ENCODE data around the gene CDK5RAP3. TPM values are rescaled to one million over a fixed set of nuclear protein-coding genes. Genes with fewer than 3 reads are reported as not detected.

CDK5RAP3 gene
- total RNA-seq, 2 experiments from 2014 or later: 170 to 183 TPM

DNA sequence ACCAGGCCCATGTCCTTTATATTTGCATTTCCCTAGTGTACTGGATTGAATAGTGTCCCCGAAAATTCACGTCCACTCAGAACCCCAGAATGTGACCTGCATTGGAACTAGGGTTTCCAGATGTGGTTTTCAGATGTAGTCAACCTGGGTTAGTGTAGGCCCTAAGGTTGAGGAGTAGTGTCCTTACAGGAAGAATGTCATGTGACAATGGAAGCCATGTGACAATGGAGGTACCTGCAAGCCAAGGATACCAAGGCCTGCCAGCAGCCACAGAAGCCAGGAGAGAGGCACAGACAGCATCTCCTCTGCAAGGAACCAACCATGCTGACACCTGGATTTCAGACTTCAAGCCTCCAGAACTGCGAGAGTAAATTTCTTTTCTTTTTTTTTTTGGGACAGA lies 8.0 kb upstream of the CDK5RAP3 start:
- Mint-ChIP-seq H3K9me3 (no peaks in the 10 kb centered on the region), H3K4me3 (no peak overlapping the region), H3K4me1 (ENCODE audit: low read depth) (no peaks in the 10 kb centered on the region), H3K27ac (no peak overlapping the region), H3K36me3 (no peaks in the 10 kb centered on the region), H3K27me3 (no peaks in the 10 kb centered on the region)
- POLR2A ChIA-PET: no interaction called here
- CTCF ChIA-PET: no interaction called here
- intact Hi-C loops (cut with micrococcal nuclease): no loop called here
- DNase-seq: no peak

DNA sequence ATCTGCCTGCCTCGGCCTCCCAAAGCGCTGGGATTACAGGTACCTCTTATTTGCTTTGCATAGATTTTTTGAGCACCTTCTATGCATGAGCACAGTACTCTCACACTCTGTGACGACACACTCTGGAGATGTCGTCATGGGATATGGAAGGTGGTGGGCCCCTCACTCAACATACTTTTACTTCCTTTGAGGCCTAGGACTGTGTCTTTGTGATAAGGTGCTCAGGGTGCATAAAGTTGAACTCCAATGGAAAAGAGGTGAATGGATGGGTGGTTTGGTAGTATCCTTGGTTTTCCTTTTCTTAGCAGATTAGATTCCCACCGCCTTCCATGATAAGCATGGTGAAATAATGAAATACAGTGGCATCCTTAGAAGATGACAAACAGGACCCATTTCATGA lies 6.1 kb upstream of the CDK5RAP3 start:
- ChIA-PET CTCF (interaction anchor here (11.9 kb wide), 1 partner anchor 16 kb away, joined by 290 read pairs; the partner anchor contains the start of genes PNPO and PRR15L), POLR2A (no interaction called here)
- Mint-ChIP-seq H3K36me3 (no peaks in the 10 kb centered on the region), H3K27ac (no peak overlapping the region), H3K9me3 (no peaks in the 10 kb centered on the region), H3K4me1 (ENCODE audit: low read depth) (peaks cover 2% of the 10 kb centered on the region), H3K27me3 (no peaks in the 10 kb centered on the region), H3K4me3 (no peak overlapping the region)
- no peak for DNase-seq
- intact Hi-C loops (cut with micrococcal nuclease): no loop called here

DNA sequence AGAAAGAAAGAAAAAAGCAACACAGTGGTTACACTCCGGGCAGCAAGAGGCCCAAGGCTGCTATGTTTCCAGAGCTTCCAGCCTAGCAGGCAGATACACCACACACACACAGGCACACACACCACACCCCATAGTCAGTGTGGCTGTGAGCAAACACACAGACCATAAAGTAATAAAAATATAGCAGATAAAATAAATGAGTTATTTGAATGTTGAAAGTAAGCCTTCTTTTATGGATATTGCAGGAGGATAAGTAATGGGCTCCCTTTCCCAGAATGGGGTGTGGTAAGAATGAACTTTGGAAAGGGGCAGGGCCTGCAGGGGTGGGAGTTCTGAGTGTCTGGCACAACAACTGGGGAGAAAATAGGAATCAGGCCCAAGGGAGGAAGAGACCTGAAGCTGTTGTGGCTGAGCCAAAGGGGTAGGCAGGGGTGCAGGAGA lies 4.8 kb upstream of the CDK5RAP3 start:
- intact Hi-C loops (cut with micrococcal nuclease): no loop called here
- no peak for DNase-seq
- ChIA-PET POLR2A (no interaction called here), CTCF (interaction anchor here (0.6 to 11.9 kb wide), 2 partner anchors 17 to 135 kb away, joined by 3 to 290 read pairs; partner anchors contain the start of genes LRRC46, MRPL10, PNPO and PRR15L)
- Mint-ChIP-seq H3K9me3 (no peaks in the 10 kb centered on the region), H3K27ac (no peak overlapping the region), H3K36me3 (no peaks in the 10 kb centered on the region), H3K4me3 (no peak overlapping the region), H3K27me3 (no peaks in the 10 kb centered on the region), H3K4me1 (ENCODE audit: low read depth) (peaks cover 9% of the 10 kb centered on the region)

DNA sequence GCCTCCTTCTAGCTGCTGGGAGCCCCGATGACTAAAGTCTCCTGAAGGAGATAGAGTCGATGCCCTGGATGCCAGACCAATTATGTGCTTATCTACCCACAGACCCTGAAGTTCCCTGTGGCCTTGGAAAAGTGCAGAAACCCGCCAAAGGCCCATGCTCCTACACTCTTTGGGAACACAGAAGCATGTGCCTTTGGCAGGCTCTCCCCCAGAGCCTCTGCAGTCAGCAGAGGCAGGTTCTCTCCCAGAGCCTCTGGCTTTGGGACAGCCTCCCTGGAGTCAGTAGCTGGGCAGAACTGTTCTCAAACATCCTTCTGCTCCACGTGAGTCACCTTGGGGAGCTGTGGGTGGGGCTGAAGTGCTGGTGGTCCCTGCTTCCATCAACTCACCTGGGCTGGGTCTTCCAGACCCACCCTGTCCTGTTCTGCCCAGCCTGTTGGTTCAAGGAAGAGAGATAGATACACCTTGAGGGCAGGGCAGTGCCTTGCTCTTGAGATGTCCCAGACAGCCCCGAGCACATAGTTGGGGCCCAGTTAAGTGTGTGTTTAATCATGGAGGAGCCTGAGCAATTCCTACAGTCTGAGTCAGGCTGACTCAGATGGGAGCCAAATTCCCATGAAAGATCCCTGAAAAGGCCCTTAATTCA lies 3.2 kb upstream of the CDK5RAP3 start:
- no peaks in the 10 kb centered on the region for H3K27me3 Mint-ChIP-seq
- intact Hi-C loops (cut with micrococcal nuclease): no loop called here
- H3K36me3 Mint-ChIP-seq: no peaks in the 10 kb centered on the region
- no peaks in the 10 kb centered on the region for H3K9me3 Mint-ChIP-seq
- no peak overlapping the region for H3K4me3 Mint-ChIP-seq
- H3K4me1 Mint-ChIP-seq (ENCODE audit: low read depth): peaks cover 18% of the 10 kb centered on the region
- ChIA-PET POLR2A (interaction anchor here (1.3 kb wide), 1 partner anchor 79 kb away, joined by 3 read pairs; no protein-coding TSS in a partner anchor), CTCF (interaction anchor here (1.2 to 11.9 kb wide), 2 partner anchors 18 to 32 kb away, joined by 3 to 290 read pairs; partner anchors contain the start of genes PNPO and PRR15L)
- no peak overlapping the region for H3K27ac Mint-ChIP-seq
- no peak for DNase-seq

DNA sequence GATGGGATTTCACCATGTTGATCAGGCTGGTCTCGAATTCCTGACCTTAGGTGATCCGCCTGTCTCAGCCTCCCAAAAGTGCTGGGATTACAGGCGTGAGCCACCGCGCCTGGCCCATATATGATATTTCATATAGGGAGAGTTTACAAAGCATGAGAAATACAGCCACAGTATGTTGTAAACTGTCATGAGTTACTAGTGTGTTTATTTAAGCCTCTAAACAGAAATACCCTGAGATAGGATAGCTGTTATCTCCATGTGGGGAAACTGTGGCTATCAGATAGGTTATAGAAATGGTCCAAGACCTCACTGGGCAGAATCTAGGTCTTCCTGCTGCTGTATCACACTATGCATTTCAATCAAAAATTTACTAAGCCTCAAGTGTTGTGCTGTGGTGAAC lies 2.1 kb upstream of the CDK5RAP3 start:
- no peak for DNase-seq
- no peaks in the 10 kb centered on the region for H3K9me3 Mint-ChIP-seq
- H3K27ac Mint-ChIP-seq: no peak overlapping the region
- peaks cover 1% of the 10 kb centered on the region for H3K36me3 Mint-ChIP-seq
- no peak overlapping the region for H3K4me3 Mint-ChIP-seq
- H3K27me3 Mint-ChIP-seq: no peaks in the 10 kb centered on the region
- H3K4me1 Mint-ChIP-seq (ENCODE audit: low read depth): peaks cover 22% of the 10 kb centered on the region
- intact Hi-C loops (cut with micrococcal nuclease): no loop called here
- CTCF ChIA-PET: interaction anchor here (0.6 to 11.9 kb wide), 6 partner anchors 10 to 79 kb away, joined by 3 to 290 read pairs (median 4); partner anchors contain the start of genes PNPO and PRR15L
- POLR2A ChIA-PET: interaction anchor here (1.3 kb wide), 1 partner anchor 78 kb away, joined by 3 read pairs; no protein-coding TSS in a partner anchor

DNA sequence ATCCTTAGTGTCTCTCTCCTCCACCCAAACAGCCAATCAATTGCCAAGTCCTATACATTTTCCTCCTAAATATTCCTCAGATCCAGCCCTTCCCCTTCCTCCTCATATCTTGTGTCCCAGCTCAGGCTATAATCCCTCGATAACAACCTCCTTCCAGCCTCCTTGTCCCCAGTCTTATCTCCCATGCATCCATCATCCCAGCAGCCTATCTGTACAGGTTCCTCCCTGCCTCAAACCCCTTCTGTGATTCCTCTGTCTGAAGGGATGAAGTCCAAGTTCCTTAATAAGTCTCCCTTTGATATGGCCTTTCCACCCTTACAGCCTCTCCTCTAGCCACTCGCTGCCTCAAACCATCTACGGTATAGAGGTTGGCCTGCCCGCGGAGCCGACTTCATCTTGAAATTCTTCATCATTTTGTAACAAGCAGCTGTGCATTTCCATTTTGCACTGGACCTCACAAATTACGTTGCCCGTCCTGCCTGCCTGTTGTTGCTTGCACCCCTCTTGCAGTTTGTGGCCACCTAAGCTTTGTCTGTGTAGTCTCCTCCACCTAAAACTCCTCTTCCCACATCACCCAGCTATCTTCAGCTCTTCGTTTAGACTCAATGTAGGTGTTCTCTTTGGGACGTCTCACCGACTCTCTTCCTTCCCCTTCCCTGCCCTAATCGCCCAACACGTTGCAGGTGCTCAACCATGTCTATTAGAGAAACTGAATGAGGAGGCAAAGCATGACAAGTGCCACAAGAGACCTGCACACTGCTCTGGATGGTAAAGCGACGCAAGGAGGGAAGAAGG lies 786 bp upstream of the CDK5RAP3 start:
- Mint-ChIP-seq H3K4me3 (peak overlapping the region; percentile 88), H3K4me1 (ENCODE audit: low read depth) (peaks cover 22% of the 10 kb centered on the region), H3K27ac (peak overlapping the region; percentile 24), H3K27me3 (no peaks in the 10 kb centered on the region), H3K36me3 (peaks cover 7% of the 10 kb centered on the region), H3K9me3 (no peaks in the 10 kb centered on the region)
- intact Hi-C loops (cut with micrococcal nuclease): loop anchor here (1.0 to 2.0 kb wide), 6 partner anchors 23 to 321 kb away; partner anchors contain the start of genes KPNB1, NFE2L1 and PNPO
- ChIA-PET POLR2A (interaction anchor here (0.8 to 1.9 kb wide), 5 partner anchors 11 to 74 kb away, joined by 3 to 14 read pairs (median 4); partner anchors contain the start of gene SP2), CTCF (interaction anchor here (0.5 to 11.9 kb wide), 37 partner anchors 8 to 147 kb away, joined by 3 to 290 read pairs (median 4); partner anchors contain the start of genes CBX1, LRRC46, MRPL10 and PNPO)
- DNase-seq: no peak

DNA sequence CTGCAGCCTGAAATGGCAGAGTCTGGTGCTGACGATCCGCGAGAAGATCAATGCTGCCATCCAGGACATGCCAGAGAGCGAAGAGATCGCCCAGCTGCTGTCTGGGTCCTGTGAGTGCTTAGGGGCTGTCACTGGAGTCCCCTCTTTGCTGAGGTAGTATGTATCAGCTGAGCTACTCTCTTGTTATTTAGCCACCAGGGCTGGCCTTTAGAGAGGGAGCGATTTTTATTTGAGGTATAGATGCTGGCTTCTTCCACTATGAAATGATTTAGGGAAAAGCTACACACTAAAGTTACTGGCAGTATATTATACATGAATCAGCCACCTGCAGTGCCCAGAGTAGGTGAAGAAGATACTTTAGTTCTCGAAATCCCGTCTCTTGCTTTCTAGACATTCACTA lies 2.6 kb downstream of the CDK5RAP3 start:
- ChIA-PET CTCF (interaction anchor here (1.8 to 11.9 kb wide), 2 partner anchors 24 to 131 kb away, joined by 4 to 290 read pairs; partner anchors contain the start of genes PNPO and PRR15L), POLR2A (no interaction called here)
- H3K27ac Mint-ChIP-seq: no peak overlapping the region
- peaks cover 22% of the 10 kb centered on the region for H3K4me1 Mint-ChIP-seq (ENCODE audit: low read depth)
- no peak overlapping the region for H3K4me3 Mint-ChIP-seq
- no peak for DNase-seq
- no peaks in the 10 kb centered on the region for H3K9me3 Mint-ChIP-seq
- H3K27me3 Mint-ChIP-seq: no peaks in the 10 kb centered on the region
- intact Hi-C loops (cut with micrococcal nuclease): no loop called here
- H3K36me3 Mint-ChIP-seq: peaks cover 26% of the 10 kb centered on the region

DNA sequence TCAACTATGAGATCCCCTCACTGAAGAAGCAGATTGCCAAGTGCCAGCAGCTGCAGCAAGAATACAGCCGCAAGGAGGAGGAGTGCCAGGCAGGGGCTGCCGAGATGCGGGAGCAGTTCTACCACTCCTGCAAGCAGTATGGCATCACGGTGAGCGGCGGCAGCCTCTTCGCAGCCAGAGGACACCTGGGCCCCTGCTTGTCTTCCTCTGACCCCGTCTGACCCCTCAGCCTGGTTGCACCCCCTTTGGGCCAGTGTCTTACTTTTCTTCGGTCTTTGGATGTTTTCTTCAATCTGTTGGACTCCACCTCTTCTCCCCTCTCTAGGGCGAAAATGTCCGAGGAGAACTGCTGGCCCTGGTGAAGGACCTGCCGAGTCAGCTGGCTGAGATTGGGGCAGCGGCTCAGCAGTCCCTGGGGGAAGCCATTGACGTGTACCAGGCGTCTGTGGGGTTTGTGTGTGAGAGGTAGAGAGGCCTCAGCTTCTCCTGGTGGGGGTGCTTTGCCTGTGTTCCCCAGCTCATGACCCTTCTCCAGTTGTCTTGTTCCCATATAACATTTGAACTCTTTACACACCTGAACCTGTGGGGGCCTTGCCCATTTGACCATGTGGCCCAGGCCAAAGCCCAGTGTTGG lies 4.4 kb downstream of the CDK5RAP3 start:
- POLR2A ChIA-PET: no interaction called here
- no peak for DNase-seq
- Mint-ChIP-seq H3K27me3 (no peaks in the 10 kb centered on the region), H3K9me3 (no peaks in the 10 kb centered on the region), H3K4me3 (no peak overlapping the region), H3K27ac (no peak overlapping the region), H3K36me3 (peaks cover 36% of the 10 kb centered on the region), H3K4me1 (ENCODE audit: low read depth) (peaks cover 16% of the 10 kb centered on the region)
- intact Hi-C loops (cut with micrococcal nuclease): no loop called here
- CTCF ChIA-PET: interaction anchor here (11.9 kb wide), 1 partner anchor 26 kb away, joined by 290 read pairs; the partner anchor contains the start of genes PNPO and PRR15L

DNA sequence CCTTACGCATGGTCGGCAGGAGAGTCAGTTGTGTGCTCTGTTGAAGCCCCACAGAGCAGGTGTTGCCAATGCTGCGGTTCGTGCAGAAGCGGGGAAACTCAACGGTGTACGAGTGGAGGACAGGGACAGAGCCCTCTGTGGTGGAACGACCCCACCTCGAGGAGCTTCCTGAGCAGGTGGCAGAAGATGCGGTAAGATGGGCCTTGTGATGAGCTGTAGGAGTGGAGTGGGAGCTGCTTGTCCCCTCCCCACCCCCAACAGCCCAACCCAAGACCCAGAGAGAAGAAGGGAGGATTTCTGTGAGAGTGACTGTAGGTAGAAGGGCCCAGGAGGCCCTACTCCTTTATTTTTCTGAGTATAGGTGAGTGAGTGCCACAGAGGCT lies 4.9 kb downstream of the CDK5RAP3 start:
- Mint-ChIP-seq H3K4me3 (no peak overlapping the region), H3K27me3 (no peaks in the 10 kb centered on the region), H3K27ac (no peak overlapping the region), H3K9me3 (no peaks in the 10 kb centered on the region), H3K4me1 (ENCODE audit: low read depth) (peaks cover 13% of the 10 kb centered on the region), H3K36me3 (peaks cover 38% of the 10 kb centered on the region)
- ChIA-PET CTCF (interaction anchor here (0.9 to 1.4 kb wide), 4 partner anchors 9 to 43 kb away, joined by 3 to 4 read pairs (median 4); no protein-coding TSS in a partner anchor), POLR2A (no interaction called here)
- no peak for DNase-seq
- intact Hi-C loops (cut with micrococcal nuclease): no loop called here

DNA sequence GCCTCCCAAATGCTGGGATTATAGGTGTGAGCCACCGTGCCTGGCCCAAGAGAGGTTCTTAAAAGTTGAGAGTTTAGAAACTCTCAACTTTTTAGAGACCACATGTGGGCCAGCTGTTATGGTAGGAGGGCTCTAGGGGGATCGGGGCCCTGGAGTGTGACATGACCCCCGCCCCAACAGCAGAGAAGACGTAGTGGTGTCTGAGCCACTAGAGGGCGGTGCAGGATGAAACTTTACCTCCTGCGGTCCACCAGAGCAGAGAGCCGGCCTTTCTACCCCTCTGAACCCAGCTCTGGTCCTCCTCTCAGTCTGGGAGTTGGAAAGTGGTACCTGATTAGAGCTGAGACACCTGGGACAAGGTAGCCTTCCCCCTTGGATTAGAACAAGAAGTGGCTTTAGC lies 7.4 kb downstream of the CDK5RAP3 start:
- Mint-ChIP-seq H3K4me1 (ENCODE audit: low read depth) (peaks cover 1% of the 10 kb centered on the region), H3K27me3 (no peaks in the 10 kb centered on the region), H3K27ac (no peak overlapping the region), H3K9me3 (no peaks in the 10 kb centered on the region), H3K36me3 (peaks cover 45% of the 10 kb centered on the region), H3K4me3 (no peak overlapping the region)
- intact Hi-C loops (cut with micrococcal nuclease): no loop called here
- POLR2A ChIA-PET: no interaction called here
- CTCF ChIA-PET: interaction anchor here (0.6 to 2.1 kb wide), 15 partner anchors 8 to 131 kb away, joined by 3 to 15 read pairs (median 3); partner anchors contain the start of genes CDK5RAP3 and PNPO
- DNase-seq: peak; percentile 55

DNA sequence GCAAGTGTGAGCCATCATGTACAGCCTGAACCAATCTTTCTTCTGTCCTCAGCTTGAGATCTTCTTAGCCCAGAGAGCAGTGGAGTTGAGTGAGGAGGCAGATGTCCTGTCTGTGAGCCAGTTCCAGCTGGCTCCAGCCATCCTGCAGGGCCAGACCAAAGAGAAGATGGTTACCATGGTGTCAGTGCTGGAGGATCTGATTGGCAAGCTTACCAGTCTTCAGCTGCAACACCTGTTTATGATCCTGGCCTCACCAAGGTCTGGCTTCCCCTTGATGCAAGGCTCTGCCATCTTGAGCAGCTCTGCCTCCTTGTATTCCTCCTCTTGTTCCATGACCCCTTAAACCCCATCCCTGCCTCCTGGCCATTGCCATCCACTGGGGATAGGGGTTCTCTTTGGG lies 9.6 kb downstream of the CDK5RAP3 start:
- H3K27me3 Mint-ChIP-seq: no peaks in the 10 kb centered on the region
- no peaks in the 10 kb centered on the region for H3K9me3 Mint-ChIP-seq
- intact Hi-C loops (cut with micrococcal nuclease): no loop called here
- no peak for DNase-seq
- POLR2A ChIA-PET: interaction anchor here (0.5 kb wide), 1 partner anchor 229 kb away, joined by 4 read pairs; no protein-coding TSS in a partner anchor
- peaks cover 40% of the 10 kb centered on the region for H3K36me3 Mint-ChIP-seq
- no peak overlapping the region for H3K4me3 Mint-ChIP-seq
- CTCF ChIA-PET: interaction anchor here (0.7 to 1.3 kb wide), 2 partner anchors 30 to 117 kb away, joined by 3 to 4 read pairs; no protein-coding TSS in a partner anchor
- no peaks in the 10 kb centered on the region for H3K4me1 Mint-ChIP-seq (ENCODE audit: low read depth)
- H3K27ac Mint-ChIP-seq: no peak overlapping the region
